Suprapubic skin (tissue), 4 donors: Measurements from ENCODE around the gene MAN1C1. TPM values are rescaled to one million over a fixed set of nuclear protein-coding genes. Genes with fewer than 3 reads are reported as not detected.

Experiments used
- DNase-seq, 2 donors: peaks; one replicate each; pipeline ENCODE4 v3.0.0-alpha.2; 2019; ENCODE audit warnings: low spot score in 2 of 2
- H3K27ac ChIP-seq: fragments of 200-600 bp; sonication (generic); one replicate; pipeline ENCODE4 v1.5.1; 2019
- H3K27me3 ChIP-seq: fragments of 200-600 bp; sonication (generic); one replicate; pipeline ENCODE4 v1.5.1; 2019
- H3K36me3 ChIP-seq: fragments of 200-600 bp; sonication (generic); one replicate; pipeline ENCODE4 v1.5.1; 2019
- H3K4me1 ChIP-seq: fragments of 200-600 bp; sonication (generic); one replicate; pipeline ENCODE4 v1.5.1; 2019
- H3K4me3 ChIP-seq: fragments of 200-600 bp; sonication (generic); one replicate; pipeline ENCODE4 v1.5.1; 2019; ENCODE audit warnings: mild to moderate bottlenecking
- H3K9me3 ChIP-seq: fragments of 200-600 bp; sonication (generic); one replicate; pipeline ENCODE4 v1.5.1; 2019
- EP300 ChIP-seq: sonication (generic); formaldehyde crosslinking; IDR thresholded peaks from one replicate; pipeline ENCODE4 v1.6.1; 2017; ENCODE audit warnings: antibody characterized with exemption
- POLR2A ChIP-seq, 2 donors: fragments of 450-650 bp; IDR thresholded peaks; one replicate each; pipeline ENCODE4 v1.6.1; 2017; ENCODE audit warnings: antibody characterized with exemption in 2 of 2, mild to moderate bottlenecking in 2 of 2, moderate library complexity in 2 of 2
- POLR2AphosphoS5 ChIP-seq, 3 donors: sonication (generic); formaldehyde crosslinking; IDR thresholded peaks; one replicate each; pipeline ENCODE4 v1.6.1; 2017; ENCODE audit warnings: antibody characterized with exemption in 3 of 3
- WGBS: methylation state at CpG from one replicate; pipeline ENCODE4 v1.1.5; 2018; 5-methylcytosine and 5-hydroxymethylcytosine counted together
- total RNA-seq, 4 donors: library from RNA; depleted of rRNA; stranded (reverse); fragments of >200 nt; gene quantifications; one replicate each; pipeline ENCODE4 v1.1.0, GENCODE V29; 2016
- TF ChIP-seq, protein P1 (sequence below), 2 donors: fragments of 200-600 bp in 1 of 2; fragments of 450-650 bp in 1 of 2; sonication (generic) in 1 of 2; IDR thresholded peaks; one replicate each; pipeline ENCODE4 v1.5.1; 2016 to 2019; ENCODE audit warnings: antibody characterized with exemption in 2 of 2, mild to moderate bottlenecking in 1 of 2, moderate library complexity in 1 of 2

MAN1C1 gene
- total RNA-seq, 4 donors from 2014 or later: 7.3 to 15.2 (median 8.0) TPM

DNA sequence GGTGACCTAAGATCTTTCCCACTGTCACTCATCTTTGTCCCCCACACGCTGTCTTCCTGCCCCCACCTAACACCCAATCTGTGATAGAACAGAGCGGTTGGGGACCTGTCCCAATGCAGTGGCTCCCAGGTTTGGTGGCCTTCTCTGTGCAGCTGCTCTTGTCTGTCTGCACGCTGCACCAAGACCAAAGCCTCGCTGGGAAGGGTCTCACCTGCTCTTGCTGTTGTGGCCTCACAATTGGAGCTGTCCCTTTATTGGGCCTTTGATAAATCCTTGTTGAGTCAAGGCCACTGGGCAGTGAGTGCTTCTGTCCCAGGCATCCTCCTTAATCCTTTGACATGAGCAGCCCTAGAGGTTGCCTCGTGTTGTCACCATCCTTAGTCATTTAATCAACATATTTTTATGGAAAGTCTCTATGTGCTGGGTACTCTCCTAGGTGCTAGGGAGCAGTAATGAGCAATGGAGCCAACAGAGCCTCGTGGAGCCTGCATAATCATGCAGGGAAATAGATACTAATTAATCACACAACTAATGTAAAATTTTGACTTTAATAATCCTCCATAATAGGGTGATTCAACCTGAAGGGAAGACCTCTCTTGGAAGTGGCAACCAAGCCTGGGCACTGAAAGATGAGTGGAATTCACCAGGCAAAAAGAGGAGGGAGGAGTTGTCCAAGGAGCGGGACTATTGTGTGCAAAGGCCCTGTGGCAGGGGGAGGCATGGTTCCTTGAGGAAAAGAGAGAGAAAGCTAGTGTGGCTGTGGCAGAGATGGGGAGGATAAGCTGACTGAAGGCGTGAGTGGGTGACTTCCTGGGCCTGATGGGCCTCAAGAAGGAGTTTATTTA lies 57.6 kb downstream of the MAN1C1 start:
- WGBS: 87% methylated on average over 8 of the region's 8 CpGs
- no peak for DNase-seq

DNA sequence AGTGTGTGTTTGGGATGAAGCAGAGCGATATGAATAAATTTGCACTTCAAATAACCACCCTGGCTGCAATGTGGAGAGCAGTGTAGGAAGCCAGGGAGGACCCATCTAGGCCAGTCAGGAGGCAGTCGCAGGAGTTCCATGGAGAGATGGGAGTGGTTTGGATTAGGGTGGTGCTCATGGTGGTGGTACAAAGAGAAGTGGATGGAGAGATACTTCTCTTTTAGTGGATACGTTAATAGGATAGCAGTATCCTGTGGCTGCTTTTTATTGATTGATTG lies 58.2 kb downstream of the MAN1C1 start:
- H3K36me3 ChIP-seq: no peaks in the 10 kb centered on the region
- peaks cover 10% of the 10 kb centered on the region for H3K4me1 ChIP-seq
- no peak overlapping the region for H3K4me3 ChIP-seq
- no peak overlapping the region for H3K27ac ChIP-seq
- TF ChIP-seq EP300: no peak
- TF ChIP-seq, protein P1, sequence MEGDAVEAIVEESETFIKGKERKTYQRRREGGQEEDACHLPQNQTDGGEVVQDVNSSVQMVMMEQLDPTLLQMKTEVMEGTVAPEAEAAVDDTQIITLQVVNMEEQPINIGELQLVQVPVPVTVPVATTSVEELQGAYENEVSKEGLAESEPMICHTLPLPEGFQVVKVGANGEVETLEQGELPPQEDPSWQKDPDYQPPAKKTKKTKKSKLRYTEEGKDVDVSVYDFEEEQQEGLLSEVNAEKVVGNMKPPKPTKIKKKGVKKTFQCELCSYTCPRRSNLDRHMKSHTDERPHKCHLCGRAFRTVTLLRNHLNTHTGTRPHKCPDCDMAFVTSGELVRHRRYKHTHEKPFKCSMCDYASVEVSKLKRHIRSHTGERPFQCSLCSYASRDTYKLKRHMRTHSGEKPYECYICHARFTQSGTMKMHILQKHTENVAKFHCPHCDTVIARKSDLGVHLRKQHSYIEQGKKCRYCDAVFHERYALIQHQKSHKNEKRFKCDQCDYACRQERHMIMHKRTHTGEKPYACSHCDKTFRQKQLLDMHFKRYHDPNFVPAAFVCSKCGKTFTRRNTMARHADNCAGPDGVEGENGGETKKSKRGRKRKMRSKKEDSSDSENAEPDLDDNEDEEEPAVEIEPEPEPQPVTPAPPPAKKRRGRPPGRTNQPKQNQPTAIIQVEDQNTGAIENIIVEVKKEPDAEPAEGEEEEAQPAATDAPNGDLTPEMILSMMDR (IDR thresholded peaks at IDR 0.05): no peak
- TF ChIP-seq POLR2A (IDR thresholded peaks at IDR 0.05): no peak
- TF ChIP-seq POLR2AphosphoS5 (IDR thresholded peaks at IDR 0.05): no peak
- DNase-seq: no peak
- no peaks in the 10 kb centered on the region for H3K27me3 ChIP-seq
- no peaks in the 10 kb centered on the region for H3K9me3 ChIP-seq
- WGBS: 95% methylated on average over 3 of the region's 3 CpGs

More for the DNA sequence above, 57.6 kb downstream of the MAN1C1 start:
- no peaks in the 10 kb centered on the region for H3K27me3 ChIP-seq
- no peaks in the 10 kb centered on the region for H3K9me3 ChIP-seq
- H3K27ac ChIP-seq: no peak overlapping the region
- H3K4me3 ChIP-seq: no peak overlapping the region
- H3K4me1 ChIP-seq: peaks cover 10% of the 10 kb centered on the region
- no peaks in the 10 kb centered on the region for H3K36me3 ChIP-seq
- TF ChIP-seq POLR2AphosphoS5 (IDR thresholded peaks at IDR 0.05): no peak

DNA sequence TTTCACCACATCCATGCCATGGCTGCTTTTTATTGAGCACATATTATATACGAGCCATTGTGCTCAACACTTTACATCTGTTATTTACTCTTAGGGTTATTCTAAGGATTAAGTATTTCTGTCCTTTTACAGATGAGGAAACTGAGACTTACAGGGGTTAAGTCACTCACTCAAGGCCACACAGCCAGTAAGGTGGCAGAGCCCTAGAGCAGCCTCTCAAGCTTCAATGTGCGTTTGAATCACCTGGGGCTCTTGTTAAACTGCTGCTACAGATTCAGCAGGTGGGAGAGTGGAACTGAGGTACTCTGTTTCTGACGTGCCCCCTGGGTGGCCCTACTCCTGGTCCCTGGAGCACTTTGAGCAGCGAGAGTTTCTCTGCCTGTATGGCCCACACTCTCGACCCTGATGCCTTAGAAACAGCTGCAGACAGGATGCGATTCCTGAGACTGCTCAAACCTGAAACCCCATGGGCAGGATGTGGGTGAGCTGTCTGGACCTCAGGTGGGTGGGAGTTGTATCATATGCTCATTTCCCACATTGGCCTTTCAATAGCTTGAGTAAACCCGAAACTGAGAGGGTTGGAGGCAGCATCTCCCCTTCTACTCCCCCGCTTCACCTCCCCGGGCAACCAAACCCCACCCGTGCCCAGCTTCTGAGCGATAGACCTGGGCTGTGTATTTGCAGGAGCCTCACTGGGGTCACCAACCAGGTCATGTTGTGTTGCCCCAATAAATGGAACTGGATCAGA lies 59.3 kb downstream of the MAN1C1 start:
- Histone ChIP-seq H3K9me3 (no peaks in the 10 kb centered on the region), H3K4me3 (no peak overlapping the region), H3K27me3 (no peaks in the 10 kb centered on the region), H3K36me3 (no peaks in the 10 kb centered on the region), H3K4me1 (peaks cover 10% of the 10 kb centered on the region), H3K27ac (no peak overlapping the region)
- 93% methylated on average over 11 of the region's 11 CpGs for WGBS
- DNase-seq: no peak
- TF ChIP-seq POLR2A (IDR thresholded peaks at IDR 0.05) (no peak), EP300 (no peak), POLR2AphosphoS5 (IDR thresholded peaks at IDR 0.05) (no peak)
- TF ChIP-seq, protein P1 (IDR thresholded peaks at IDR 0.05): no peak

DNA sequence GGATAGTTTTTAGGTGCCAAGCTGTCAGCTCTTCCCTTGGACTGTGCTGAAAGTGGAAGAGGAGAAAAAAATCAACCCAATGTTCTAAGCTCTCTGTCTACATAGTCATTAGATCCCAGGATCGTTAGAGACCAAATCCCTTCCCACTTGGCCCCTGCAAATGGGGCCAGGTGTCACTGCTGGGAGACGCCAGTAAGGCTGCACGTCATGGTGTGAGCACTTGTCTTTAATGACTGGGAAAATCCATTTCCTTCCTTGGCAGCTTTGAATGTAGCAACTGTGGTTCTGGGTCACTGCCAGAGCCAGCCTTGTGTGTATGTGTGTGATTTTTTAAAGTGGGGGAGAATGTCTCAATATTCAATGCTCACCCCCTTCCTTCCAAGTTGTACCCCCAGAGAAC lies 59.9 kb downstream of the MAN1C1 start:
- Histone ChIP-seq H3K4me3 (no peak overlapping the region), H3K36me3 (no peaks in the 10 kb centered on the region), H3K9me3 (no peaks in the 10 kb centered on the region), H3K27me3 (no peaks in the 10 kb centered on the region), H3K4me1 (peaks cover 10% of the 10 kb centered on the region), H3K27ac (no peak overlapping the region)
- TF ChIP-seq, protein P1 (IDR thresholded peaks at IDR 0.05): no peak
- no peak for TF ChIP-seq POLR2AphosphoS5 (IDR thresholded peaks at IDR 0.05)
- no peak for TF ChIP-seq EP300
- no peak for TF ChIP-seq POLR2A (IDR thresholded peaks at IDR 0.05)
- no peak for DNase-seq
- 18% methylated on average over 3 of the region's 3 CpGs for WGBS

DNA sequence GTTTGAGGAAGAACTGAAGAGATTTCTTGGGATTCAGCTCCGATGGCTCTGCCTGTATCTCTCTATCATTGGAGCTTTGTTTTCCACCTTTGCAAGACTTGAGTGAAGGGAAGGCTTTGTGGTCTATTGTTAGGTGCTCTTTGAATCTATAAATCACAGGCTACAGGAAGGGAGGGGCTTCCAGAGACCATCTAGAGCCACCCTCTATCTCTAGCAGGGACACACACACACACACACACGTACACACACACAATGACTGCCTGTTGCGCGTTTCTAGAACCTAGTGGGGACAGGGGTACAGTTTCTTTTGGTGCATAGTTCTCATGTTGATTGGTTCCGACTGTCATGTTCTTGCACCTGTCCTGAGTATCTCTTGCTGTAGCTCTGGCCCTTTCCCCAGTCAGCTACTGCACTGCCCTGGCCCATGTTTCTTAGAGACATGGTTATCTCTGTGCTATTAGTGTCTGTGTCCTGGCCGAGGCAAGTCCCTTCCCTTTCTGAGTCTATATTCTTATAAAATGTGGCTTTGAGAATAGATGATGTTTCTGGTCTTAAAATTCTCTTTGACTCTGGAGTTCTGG lies 60.7 kb downstream of the MAN1C1 start:
- 82% methylated on average over 6 of the region's 6 CpGs for WGBS

More for the DNA sequence above, 60.7 kb downstream of the MAN1C1 start:
- Histone ChIP-seq H3K4me3 (no peak overlapping the region), H3K27ac (no peak overlapping the region), H3K27me3 (no peaks in the 10 kb centered on the region), H3K4me1 (peaks cover 10% of the 10 kb centered on the region), H3K9me3 (no peaks in the 10 kb centered on the region), H3K36me3 (no peaks in the 10 kb centered on the region)
- TF ChIP-seq EP300 (no peak), POLR2AphosphoS5 (IDR thresholded peaks at IDR 0.05) (no peak), POLR2A (IDR thresholded peaks at IDR 0.05) (no peak)
- TF ChIP-seq, protein P1 (IDR thresholded peaks at IDR 0.05): no peak
- no peak for DNase-seq
